Measurements from ENCODE around the gene LIN54.

Gene LIN54

DNA sequence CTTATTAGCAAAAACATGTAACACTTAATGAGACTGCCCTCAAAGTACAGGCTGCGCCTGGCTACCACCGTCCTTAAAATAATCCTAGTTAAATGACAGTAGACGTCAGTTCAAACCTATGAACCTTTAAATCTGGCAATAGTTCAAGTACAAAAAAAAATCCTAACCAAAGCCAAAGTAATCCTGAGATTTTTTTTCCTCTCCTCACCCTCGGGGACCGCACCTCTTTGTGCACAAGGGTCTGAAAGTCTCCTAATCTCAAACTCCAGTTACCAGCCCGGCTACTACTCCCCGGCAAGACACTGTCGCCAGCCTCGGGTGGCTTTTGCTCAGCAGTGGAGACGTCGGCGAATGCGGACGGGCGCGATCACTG, 120.1 kb downstream of the LIN54 start:
- DNase-seq, result no peak

DNA sequence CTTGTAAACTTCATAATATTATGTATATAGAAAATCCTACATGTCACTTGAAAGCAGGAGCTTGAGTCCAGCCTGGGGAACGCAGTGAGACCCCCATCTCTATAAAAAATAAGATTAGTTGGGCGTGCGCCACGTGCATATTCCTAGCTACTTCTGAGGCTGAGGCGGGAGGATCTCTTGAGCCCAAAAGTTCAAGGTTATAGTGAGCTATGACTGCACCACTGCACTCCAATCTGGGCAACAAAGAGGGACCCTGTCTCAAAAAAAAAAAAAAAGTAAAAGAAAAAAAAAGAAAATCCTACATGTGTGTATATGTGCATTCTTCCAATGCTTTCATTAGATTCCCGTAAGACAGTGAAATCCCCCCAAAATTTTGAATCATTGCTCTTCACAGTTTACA, 121.3 kb downstream of the LIN54 start:
- DNase-seq, result no peak

DNA sequence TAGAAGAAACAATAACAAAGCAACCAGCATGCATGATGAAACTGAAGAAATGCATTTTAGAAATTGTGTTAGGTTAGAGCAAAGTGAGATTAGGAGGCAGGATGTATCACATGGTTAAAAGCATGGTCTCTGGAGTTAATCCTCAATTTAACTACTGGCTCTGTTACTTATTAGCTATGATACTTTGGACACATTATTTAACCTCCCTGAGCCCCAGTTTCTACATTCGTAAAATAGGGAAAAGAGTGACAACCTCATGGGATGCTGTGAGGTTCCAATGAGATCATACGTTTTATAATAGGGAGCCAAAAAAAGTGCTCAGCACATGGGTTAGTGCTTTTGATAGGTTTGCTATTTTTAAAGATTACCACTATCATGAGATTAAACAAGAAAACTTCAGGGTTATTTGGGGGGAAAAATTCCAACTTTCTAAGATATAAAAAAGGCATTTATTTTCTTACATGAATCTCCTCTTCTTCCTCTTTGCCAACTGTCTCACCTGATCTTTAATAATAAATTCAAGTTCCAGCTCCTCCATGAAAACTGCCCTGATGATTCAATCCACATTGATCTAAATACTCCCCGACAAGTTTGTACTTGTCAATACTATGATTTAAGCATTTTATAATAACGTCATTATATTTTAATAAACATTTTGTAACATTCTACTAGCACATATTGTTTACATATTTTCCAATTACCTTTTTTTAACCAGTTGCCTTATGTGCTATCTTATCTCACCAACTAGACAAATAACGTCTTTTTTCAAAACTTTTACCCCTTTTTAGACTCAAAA, 124.3 kb downstream of the LIN54 start:
- DNase-seq, result no peak

DNA sequence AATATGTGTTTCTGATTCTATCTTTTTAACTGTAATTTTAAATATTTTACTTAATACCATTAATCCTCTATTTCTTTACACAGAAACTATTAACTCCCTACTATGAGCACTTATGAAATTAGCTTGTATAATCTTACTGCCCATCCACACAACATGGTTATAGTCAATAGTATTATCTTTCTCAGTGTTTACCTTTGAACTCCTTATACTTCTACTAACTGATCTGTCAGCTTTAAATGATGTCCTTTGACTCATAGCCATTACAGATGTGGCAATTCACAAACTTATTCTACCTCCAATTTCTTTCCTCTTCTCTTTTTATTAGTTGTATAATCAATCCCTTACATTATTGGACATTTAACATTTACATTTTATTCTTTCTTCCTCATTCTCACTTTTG, 125.2 kb downstream of the LIN54 start:
- no peak for DNase-seq
